Kidney (tissue), 14 donors: Measurements from ENCODE around the gene ARMC3. TPM values are rescaled to one million over a fixed set of nuclear protein-coding genes. Genes with fewer than 3 reads are reported as not detected.
A peak's percentile ranks its signal among the peaks of the same experiment; 100 is the strongest.
"Not testable (repeated sequence)": the region's sequence is repeated elsewhere in the genome, so short reads cannot be mapped to it uniquely, and the experiment has no call there.

Experiments
- DNase-seq, 5 donors: peaks; one replicate each; pipeline ENCODE4 v3.0.0-alpha.2; 2013 to 2020
- FAIRE-seq: peaks from 2 replicates; lab custom pipeline; 2012; peaks lifted over from hg19 to GRCh38; lab: Jason Lieb, UNC
- H3K27ac ChIP-seq, 2 donors: one replicate each; pipeline ENCODE4 v1.7.0; 2013; ENCODE audit warnings: low read depth in 2 of 2, low read length in 2 of 2, inconsistent platforms in 1 of 2
- H3K27me3 ChIP-seq: one replicate; pipeline ENCODE4 v1.7.1; 2013; ENCODE audit warnings: low read length, inconsistent platforms; ENCODE audit not compliant: control insufficient read depth, insufficient read depth
- H3K36me3 ChIP-seq, 3 donors: one replicate each; pipeline versions ENCODE4 v1.7.0 to v1.7.1; 2013; ENCODE audit warnings: low read length in 3 of 3, control low read depth in 1 of 3, inconsistent platforms in 1 of 3; ENCODE audit not compliant: insufficient read depth in 3 of 3, control insufficient read depth in 2 of 3
- H3K4me1 ChIP-seq, 3 donors: one replicate each; pipeline versions ENCODE4 v1.7.0 to v1.7.1; 2013; ENCODE audit warnings: low read length in 3 of 3, inconsistent platforms in 1 of 3, low read depth in 1 of 3; ENCODE audit not compliant: control insufficient read depth in 2 of 3, insufficient read depth in 2 of 3
- H3K4me3 ChIP-seq, 3 donors: one replicate each; pipeline versions ENCODE4 v1.7.0 to v1.8.1; 2013; ENCODE audit warnings: low read length in 3 of 3, control low read depth in 1 of 3, inconsistent platforms in 1 of 3
- H3K9ac ChIP-seq, 3 donors: one replicate each; pipeline versions ENCODE4 v1.7.0 to v1.7.1; 2013; ENCODE audit warnings: low read length in 3 of 3, control low read depth in 1 of 3, inconsistent platforms in 1 of 3
- H3K9me3 ChIP-seq, 3 donors: one replicate each; pipeline versions ENCODE4 v1.7.0 to v1.7.1; 2013; ENCODE audit warnings: low read length in 3 of 3, control low read depth in 1 of 3, inconsistent platforms in 1 of 3; ENCODE audit not compliant: control insufficient read depth in 2 of 3, insufficient read depth in 1 of 3
- CTCF ChIP-seq: IDR thresholded peaks from 3 replicates; pipeline ENCODE4 v1.5.1; 2012; ENCODE audit warnings: mild to moderate bottlenecking, moderate library complexity, borderline replicate concordance; ENCODE audit not compliant: insufficient read depth; ENCODE audit errors: extremely low read depth
- intact Hi-C: fragments of 100-400 bp; cut with DNase I; formaldehyde crosslinking; loops from one replicate; pipeline ENCODE4 v1.11.1; 2022
- polyA plus RNA-seq: library from polyadenylated mRNA; stranded (reverse); fragments of 350-450 nt; fragmentation: Illumina TruSeq; extraction: RNeasy Lipid Tissue Mini Kit (QIAGEN cat#74804); gene quantifications from one replicate; pipeline ENCODE4 v1.2.3, GENCODE V29; 2014; ENCODE audit warnings: low read depth, low replicate concordance; ENCODE audit not compliant: insufficient read depth
- total RNA-seq: library from RNA; stranded (reverse); fragmentation: NEBNext Ultra II Directional; extraction: Animal tissue kit (Norgen Biotek cat#: 25700); gene quantifications from one replicate; pipeline ENCODE4 v1.2.1, GENCODE V29; 2021
- donor health status: control.
- donor health status: control.
- donor health status: control.
- donor health status: control.
- donor health status: control.
- donor health status: DM: yes; HTN: yes; CAD: no.
- donor health status: Normal renal cell carcinoma (clear cell type).

ARMC3 gene
- total and polyA plus RNA-seq, 2 donors from 2014 or later, result 0.60 to 5.5 TPM

DNA sequence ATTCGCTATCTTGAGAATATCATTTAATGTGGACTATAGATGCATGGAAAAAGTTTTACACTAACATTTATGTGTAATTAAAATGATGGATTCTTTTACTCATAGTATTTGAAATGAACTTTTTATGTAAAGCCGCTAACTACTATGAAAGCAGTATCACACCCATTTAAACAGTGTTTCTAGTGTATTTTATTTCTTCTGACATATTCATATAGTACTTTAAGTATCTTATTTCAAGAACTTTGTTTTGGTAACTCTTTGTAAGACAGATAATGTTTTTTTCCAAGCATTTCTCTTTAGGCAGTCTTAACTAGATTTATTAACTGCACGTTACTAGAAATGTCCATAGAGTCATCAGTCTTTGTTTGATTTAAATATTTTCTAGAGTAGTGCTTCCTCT is 12.5 kb upstream of the ARMC3 start:
- FAIRE-seq (no peak), DNase-seq (peak in 2 of 5 donors; percentile 36 to 46)
- intact Hi-C loops, result no loop called here

DNA sequence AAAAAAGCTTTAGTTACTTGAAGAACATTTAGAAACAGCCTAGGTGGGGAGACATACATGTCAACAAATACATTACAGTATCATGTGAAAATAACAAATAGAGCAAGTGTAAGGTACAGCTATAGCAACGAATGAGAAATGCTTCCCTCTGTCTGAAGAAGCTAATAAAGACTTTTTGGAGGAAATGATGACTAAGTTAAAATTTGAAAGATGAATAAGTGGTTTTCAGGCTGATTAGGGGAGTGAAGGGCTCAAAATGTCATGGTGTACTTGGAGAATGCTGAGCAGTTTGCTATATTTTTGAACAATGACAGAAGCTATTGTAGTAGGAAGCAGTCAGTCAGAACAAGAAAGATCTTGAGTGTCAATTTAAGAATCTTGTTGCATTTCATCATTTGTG is 2.8 kb upstream of the ARMC3 start:
- TF ChIP-seq CTCF, result no peak
- Histone ChIP-seq H3K9me3 (peaks cover 0 to 6% (median 0%) of the 10 kb centered on the region in 3 donors), H3K4me3 (no peak overlapping the region), H3K27me3 (no peaks in the 10 kb centered on the region), H3K36me3 (no peaks in the 10 kb centered on the region), H3K27ac (no peak overlapping the region), H3K9ac (no peak overlapping the region), H3K4me1 (peaks cover 0 to 6% (median 0%) of the 10 kb centered on the region in 3 donors)
- FAIRE-seq, result no peak
- intact Hi-C loops, result no loop called here
- no peak for DNase-seq

More for the DNA sequence above, 12.5 kb upstream of the ARMC3 start:
- TF ChIP-seq CTCF, result no peak
- Histone ChIP-seq H3K27me3 (no peaks in the 10 kb centered on the region), H3K4me1 (no peaks in the 10 kb centered on the region), H3K9me3 (no peaks in the 10 kb centered on the region), H3K27ac (no peak overlapping the region), H3K9ac (no peak overlapping the region), H3K36me3 (no peaks in the 10 kb centered on the region), H3K4me3 (no peak overlapping the region)

- peaks cover 0 to 6% (median 0%) of the 10 kb centered on the region in 3 donors for H3K4me1 ChIP-seq
- intact Hi-C loops, result no loop called here
- H3K27me3 ChIP-seq, result no peaks in the 10 kb centered on the region
- no peak overlapping the region for H3K27ac ChIP-seq
- no peak for TF ChIP-seq CTCF
- H3K4me3 ChIP-seq, result peak overlapping the region in 2 of 3 donors; percentile 81
- DNase-seq (peak in 1 of 5 donors; percentile 12), FAIRE-seq (no peak)
- peaks cover 0 to 1% (median 0%) of the 10 kb centered on the region in 3 donors for H3K9me3 ChIP-seq
- H3K9ac ChIP-seq, result no peak overlapping the region
- H3K36me3 ChIP-seq, result no peaks in the 10 kb centered on the region
Observed at GRCh38 chr10:22927166-22927565, 687 bp upstream of the ARMC3 start.

GRCh38 chr10:22929053-22929452 is 1.2 kb downstream of the ARMC3 start:
- H3K27me3 ChIP-seq, H3K36me3 ChIP-seq, DNase-seq, H3K4me1 ChIP-seq, H3K4me3 ChIP-seq, intact Hi-C loops, H3K27ac ChIP-seq, FAIRE-seq, H3K9me3 ChIP-seq, H3K9ac ChIP-seq: not testable (repeated sequence)
